SU-DHL-6 (cell line): ENCODE results near the gene TRPM7.

Experiments
- H2AFZ ChIP-seq: fragments of 200-600 bp; sonication (generic); 2 replicates; pipeline ENCODE4 v1.6.1; 2014; ENCODE audit warnings: low read depth, mild to moderate bottlenecking, moderate library complexity, mixed read lengths, antibody characterized with exemption, low read length; ENCODE audit not compliant: severe bottlenecking
- H3F3A ChIP-seq: fragments of 200-600 bp; shearing (Covaris generic); 2 replicates; pipeline ENCODE4 v1.6.0; 2016; ENCODE audit warnings: antibody characterized with exemption, mild to moderate bottlenecking; ENCODE audit not compliant: insufficient read depth
- H3K27ac ChIP-seq: fragments of 200-600 bp; sonication (generic); 2 replicates; pipeline ENCODE4 v1.5.1; 2016; ENCODE audit warnings: low read depth, mild to moderate bottlenecking, low read length, moderate library complexity, mixed read lengths
- H3K27me3 ChIP-seq: fragments of 200-600 bp; sonication (generic), shearing (Covaris generic); 2 replicates; pipeline ENCODE4 v1.6.0; 2014; ENCODE audit warnings: mild to moderate bottlenecking, low read length
- H3K36me3 ChIP-seq: fragments of 200-600 bp; sonication (generic); 2 replicates; pipeline ENCODE4 v1.6.1; 2014; ENCODE audit warnings: mild to moderate bottlenecking, low read length, mixed read lengths
- H3K4me2 ChIP-seq: fragments of 300-600, 200-600 bp; shearing (Covaris generic), sonication (generic); 2 replicates; pipeline ENCODE4 v1.6.0; 2014; ENCODE audit warnings: low read length, low read depth, mild to moderate bottlenecking; ENCODE audit not compliant: poor library complexity, severe bottlenecking
- H3K4me3 ChIP-seq: fragments of 200-600 bp; sonication (generic); 2 replicates; pipeline ENCODE4 v1.5.1; 2014; ENCODE audit warnings: antibody characterized with exemption, low read length, mild to moderate bottlenecking, mixed read lengths; ENCODE audit not compliant: insufficient read depth, poor library complexity, severe bottlenecking
- H3K79me2 ChIP-seq: fragments of 200-600 bp; sonication (generic); 2 replicates; pipeline ENCODE4 v1.6.1; 2014; ENCODE audit warnings: mild to moderate bottlenecking, low read length, moderate library complexity; ENCODE audit not compliant: insufficient read depth
- H3K9ac ChIP-seq: fragments of 200-600 bp; sonication (generic); 2 replicates; pipeline ENCODE4 v1.7.0; 2014; ENCODE audit warnings: mild to moderate bottlenecking, low read length
- H3K9me2 ChIP-seq: fragments of 200-600 bp; sonication (generic); replicated peaks from 2 replicates; pipeline ENCODE4 v1.6.1; 2014; ENCODE audit warnings: low read length; ENCODE audit not compliant: insufficient read depth
- H3K9me3 ChIP-seq: fragments of 200-600 bp; sonication (generic); 2 replicates; pipeline ENCODE4 v1.6.1; 2014; ENCODE audit warnings: low read length, mixed read lengths; ENCODE audit not compliant: insufficient read depth
- H4K20me1 ChIP-seq: fragments of 200-600 bp; sonication (generic); 2 replicates; pipeline ENCODE4 v1.6.1; 2014; ENCODE audit warnings: low read depth, mild to moderate bottlenecking, antibody characterized with exemption, low read length, moderate library complexity, mixed read lengths
- EZH2phosphoT487 ChIP-seq: fragments of 200-600 bp; sonication (generic), shearing (Covaris generic); conservative IDR thresholded peaks from 2 replicates; pipeline ENCODE4 v1.6.1; 2018; ENCODE audit warnings: mild to moderate bottlenecking, antibody characterized with exemption, low read length, moderate library complexity, mixed read lengths
- TF ChIP-seq, protein P1 (sequence below): fragments of 200-600 bp; sonication (generic); IDR thresholded peaks from one replicate; pipeline ENCODE4 v1.5.1; 2017; ENCODE audit warnings: antibody characterized with exemption, mild to moderate bottlenecking, low read length, moderate library complexity; ENCODE audit not compliant: insufficient read depth, poor library complexity, severe bottlenecking

Gene TRPM7

DNA sequence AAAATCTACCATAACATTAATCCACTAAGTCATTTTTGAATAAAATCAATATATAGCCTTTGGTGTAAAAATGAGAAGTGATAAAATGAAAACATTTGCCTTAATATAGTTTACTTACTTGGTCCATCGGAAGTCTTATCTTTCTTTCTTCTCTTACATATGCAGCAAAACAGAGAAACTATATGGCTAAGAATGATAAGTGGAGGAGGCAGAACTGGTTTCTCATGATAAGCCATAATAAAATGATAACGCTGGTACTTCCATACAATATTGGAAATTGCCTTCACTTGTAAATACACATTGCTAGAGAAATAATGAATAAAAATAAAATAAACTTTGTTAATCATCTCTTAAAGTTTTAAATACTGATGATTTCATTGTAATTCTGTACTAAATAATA lies 92.3 kb downstream of the TRPM7 start:
- Histone ChIP-seq H4K20me1 (no peaks in the 10 kb centered on the region), H3K36me3 (peaks cover 54% of the 10 kb centered on the region), H2AFZ (no peak overlapping the region), H3K27me3 (no peaks in the 10 kb centered on the region), H3K9ac (no peak overlapping the region), H3F3A (0 out of 2 replicates have a peak, but pooled peaks cover 9% of the 10 kb centered on the region), H3K9me3 (no peaks in the 10 kb centered on the region), H3K4me2 (no peak overlapping the region), H3K4me3 (no peak overlapping the region), H3K27ac (no peak overlapping the region), H3K9me2 (no peaks in the 10 kb centered on the region), H3K79me2 (no peaks in the 10 kb centered on the region)
- TF ChIP-seq, protein P1, sequence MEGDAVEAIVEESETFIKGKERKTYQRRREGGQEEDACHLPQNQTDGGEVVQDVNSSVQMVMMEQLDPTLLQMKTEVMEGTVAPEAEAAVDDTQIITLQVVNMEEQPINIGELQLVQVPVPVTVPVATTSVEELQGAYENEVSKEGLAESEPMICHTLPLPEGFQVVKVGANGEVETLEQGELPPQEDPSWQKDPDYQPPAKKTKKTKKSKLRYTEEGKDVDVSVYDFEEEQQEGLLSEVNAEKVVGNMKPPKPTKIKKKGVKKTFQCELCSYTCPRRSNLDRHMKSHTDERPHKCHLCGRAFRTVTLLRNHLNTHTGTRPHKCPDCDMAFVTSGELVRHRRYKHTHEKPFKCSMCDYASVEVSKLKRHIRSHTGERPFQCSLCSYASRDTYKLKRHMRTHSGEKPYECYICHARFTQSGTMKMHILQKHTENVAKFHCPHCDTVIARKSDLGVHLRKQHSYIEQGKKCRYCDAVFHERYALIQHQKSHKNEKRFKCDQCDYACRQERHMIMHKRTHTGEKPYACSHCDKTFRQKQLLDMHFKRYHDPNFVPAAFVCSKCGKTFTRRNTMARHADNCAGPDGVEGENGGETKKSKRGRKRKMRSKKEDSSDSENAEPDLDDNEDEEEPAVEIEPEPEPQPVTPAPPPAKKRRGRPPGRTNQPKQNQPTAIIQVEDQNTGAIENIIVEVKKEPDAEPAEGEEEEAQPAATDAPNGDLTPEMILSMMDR, result no peak
- no peak for TF ChIP-seq EZH2phosphoT487

DNA sequence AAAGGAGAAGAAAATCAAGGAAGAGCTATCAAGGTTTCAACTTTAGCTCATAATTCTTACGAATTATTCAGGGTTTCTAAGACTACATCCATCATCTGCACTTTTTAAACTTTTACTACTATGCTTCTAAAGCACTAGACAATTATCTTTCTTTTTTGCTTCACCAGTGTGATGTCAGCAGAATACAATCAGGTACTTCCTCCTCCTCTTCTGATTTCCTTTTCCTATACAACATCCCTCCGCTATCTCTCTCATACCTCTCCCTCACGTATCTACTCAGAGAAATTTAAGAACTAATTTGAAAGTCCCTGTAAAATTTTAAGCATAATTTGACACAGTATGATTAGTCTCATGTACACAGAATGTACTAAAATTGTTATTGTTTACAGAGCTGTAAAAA lies 92.8 kb downstream of the TRPM7 start:
- Histone ChIP-seq H2AFZ (no peak overlapping the region), H3F3A (0 out of 2 replicates have a peak, but pooled peaks cover 9% of the 10 kb centered on the region), H3K4me3 (no peak overlapping the region), H3K27ac (no peak overlapping the region), H3K9ac (no peak overlapping the region), H3K79me2 (no peaks in the 10 kb centered on the region), H3K4me2 (no peak overlapping the region), H4K20me1 (no peaks in the 10 kb centered on the region), H3K9me3 (no peaks in the 10 kb centered on the region), H3K9me2 (no peaks in the 10 kb centered on the region), H3K36me3 (peaks cover 53% of the 10 kb centered on the region), H3K27me3 (no peaks in the 10 kb centered on the region)
- TF ChIP-seq, protein P1, result no peak
- TF ChIP-seq EZH2phosphoT487, result no peak

GRCh38 chr15:50590288-50590687 lies 96.3 kb downstream of the TRPM7 start:
- Histone ChIP-seq H3K36me3 (peaks cover 64% of the 10 kb centered on the region), H3K4me3 (no peak overlapping the region), H3K9ac (no peak overlapping the region), H3K9me3 (no peaks in the 10 kb centered on the region), H3K9me2 (no peaks in the 10 kb centered on the region), H3K4me2 (no peak overlapping the region), H3K79me2 (no peaks in the 10 kb centered on the region), H3K27ac (no peak overlapping the region), H4K20me1 (no peaks in the 10 kb centered on the region), H3K27me3 (no peaks in the 10 kb centered on the region), H3F3A (0 out of 2 replicates have a peak, but pooled peaks cover 9% of the 10 kb centered on the region), H2AFZ (no peak overlapping the region)
- TF ChIP-seq, protein P1, result no peak
